Testis (tissue), 2 donors: Measurements from ENCODE around the gene HLA-DQA1.
"Not testable (repeated sequence)": the region's sequence is repeated elsewhere in the genome, so short reads cannot be mapped to it uniquely, and the experiment has no call there.

Experiments used
- CTCF ChIP-seq, 3 experiments: fragments of 450-650 bp in 2 of 3; fragments of 200-600 bp in 1 of 3; sonication (generic) in 1 of 3; IDR thresholded peaks; one replicate each; pipeline ENCODE4 v1.5.1; 2016 to 2019; ENCODE audit warnings: antibody characterized with exemption in 3 of 3, mild to moderate bottlenecking in 2 of 3, moderate library complexity in 1 of 3
- POLR2A ChIP-seq: fragments of 450-650 bp; IDR thresholded peaks from one replicate; pipeline ENCODE4 v1.6.1; 2017; ENCODE audit warnings: antibody characterized with exemption, mild to moderate bottlenecking, moderate library complexity

- TF ChIP-seq CTCF (IDR thresholded peaks at IDR 0.05); POLR2A: not testable (repeated sequence)
Observed at GRCh38 chr6:32674123-32674522, 36.9 kb downstream of the HLA-DQA1 start.
